Esophagus (tissue), 2 donors: ENCODE results near the gene PCNX2. TPM values are rescaled to one million over a fixed set of nuclear protein-coding genes. Genes with fewer than 3 reads are reported as not detected.

ENCODE experiments used
- H3K27ac ChIP-seq, 2 donors: one replicate each; pipeline ENCODE4 v1.5.1; 2013; ENCODE audit warnings: low read depth in 2 of 2, mild to moderate bottlenecking in 2 of 2, inconsistent platforms in 1 of 2, low read length in 1 of 2, moderate library complexity in 1 of 2
- H3K27me3 ChIP-seq, 2 donors: one replicate each; pipeline ENCODE4 v1.6.1; 2013; ENCODE audit warnings: low read length in 2 of 2, control low read depth in 1 of 2, mild to moderate bottlenecking in 1 of 2; ENCODE audit not compliant: insufficient read depth in 2 of 2, control insufficient read depth in 1 of 2
- H3K36me3 ChIP-seq, 2 donors: one replicate each; pipeline ENCODE4 v1.6.1; 2013; ENCODE audit warnings: low read length in 1 of 2; ENCODE audit not compliant: control insufficient read depth in 2 of 2, insufficient read depth in 2 of 2
- H3K4me1 ChIP-seq, 2 donors: one replicate each; pipeline ENCODE4 v1.6.1; 2013; ENCODE audit warnings: low read length in 1 of 2; ENCODE audit not compliant: control insufficient read depth in 2 of 2, insufficient read depth in 2 of 2
- H3K4me3 ChIP-seq, 2 donors: one replicate each; pipeline ENCODE4 v1.5.1; 2013; ENCODE audit warnings: low read length in 2 of 2, mild to moderate bottlenecking in 2 of 2, low read depth in 1 of 2, moderate library complexity in 1 of 2
- H3K9me3 ChIP-seq, 2 donors: one replicate each; pipeline ENCODE4 v1.6.1; 2013; ENCODE audit warnings: mild to moderate bottlenecking in 2 of 2, low read depth in 1 of 2, low read length in 1 of 2, moderate library complexity in 1 of 2; ENCODE audit not compliant: control insufficient read depth in 2 of 2, insufficient read depth in 1 of 2
- WGBS, 2 donors: extraction: QIAGEN DNeasy Blood & Tissue Kit; methylation state at CpG; one replicate each; pipeline ENCODE4 v1.1.7; 2013; 5-methylcytosine and 5-hydroxymethylcytosine counted together
- polyA plus RNA-seq, 2 donors: library from polyadenylated mRNA; stranded (reverse); fragments of 200-250 nt; gene quantifications; one replicate each; pipeline ENCODE4 v1.2.3, GENCODE V29; 2013
- donor health status: healthy with polysubstance abuse.
- donor health status: Bipolar disorder and iron deficiency.

The PCNX2 gene
- polyA plus RNA-seq, 2 donors = 3.2 to 4.3 TPM

GRCh38 chr1:233333086-233333485, 37.6 kb upstream of the PCNX2 start:
- Histone ChIP-seq H3K4me1 (peaks cover 4 to 6% of the 10 kb centered on the region in 2 donors), H3K9me3 (no peaks in the 10 kb centered on the region), H3K4me3 (no peak overlapping the region), H3K27ac (no peak overlapping the region), H3K36me3 (no peaks in the 10 kb centered on the region), H3K27me3 (no peaks in the 10 kb centered on the region)
- 87 to 94% methylated on average over 1 of the region's 1 CpG for WGBS, 2 donors

DNA sequence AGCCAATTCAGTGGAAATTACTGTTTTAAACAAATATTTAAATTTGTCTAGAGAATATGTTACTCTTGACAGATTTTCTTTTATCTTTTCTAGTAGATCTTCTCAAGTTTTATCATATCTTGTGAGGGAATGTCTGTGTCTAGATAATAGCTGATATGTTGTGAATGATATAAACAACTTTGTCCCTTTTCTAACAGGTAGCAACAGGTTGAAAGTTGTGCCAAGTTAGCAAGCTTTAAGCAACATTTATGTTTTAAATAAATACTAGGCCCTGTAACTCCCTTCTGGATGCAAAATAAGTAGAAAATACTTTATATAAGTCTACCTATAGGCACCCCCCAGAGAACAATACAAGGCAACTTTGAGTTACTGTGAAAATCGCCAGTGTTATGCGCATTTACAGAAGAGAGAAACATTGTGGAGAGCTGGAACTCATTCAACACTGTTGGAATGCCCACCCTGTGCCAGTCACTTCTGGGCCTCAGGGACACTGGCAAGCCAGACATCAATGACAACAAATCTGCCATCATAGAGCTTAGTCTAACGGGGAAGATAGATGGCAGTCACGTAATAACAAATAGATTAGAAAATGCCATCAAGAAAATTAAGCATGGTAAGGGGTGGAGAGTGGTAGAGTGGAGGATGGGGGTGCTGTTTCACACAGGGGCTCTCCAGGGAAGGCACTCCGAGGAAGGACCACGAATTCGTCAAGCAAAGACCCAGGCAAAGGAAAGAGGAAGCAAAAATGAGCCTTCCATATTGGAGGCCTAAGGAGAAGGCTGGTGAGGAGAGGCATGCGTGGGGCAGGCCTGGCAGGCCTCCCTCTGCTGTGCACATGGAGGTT, 36.4 kb upstream of the PCNX2 start:
- no peak overlapping the region for H3K27ac ChIP-seq
- 69 to 81% methylated on average over 8 of the region's 8 CpGs for WGBS, 2 donors
- H3K27me3 ChIP-seq = no peaks in the 10 kb centered on the region

GRCh38 chr1:233328142-233328921, 32.8 kb upstream of the PCNX2 start:
- peak overlapping the region in 1 of 2 donors; percentile 67 for H3K27ac ChIP-seq
- no peaks in the 10 kb centered on the region for H3K27me3 ChIP-seq
- H3K9me3 ChIP-seq = no peaks in the 10 kb centered on the region
- peaks cover 4 to 6% of the 10 kb centered on the region in 2 donors for H3K4me1 ChIP-seq
- H3K4me3 ChIP-seq = peak overlapping the region; percentile 65 to 80
- no peaks in the 10 kb centered on the region for H3K36me3 ChIP-seq
- 1% methylated on average over 77 to 96 of the region's 96 CpGs for WGBS, 2 donors

More for the DNA sequence above, 36.4 kb upstream of the PCNX2 start:
- no peaks in the 10 kb centered on the region for H3K36me3 ChIP-seq
- H3K4me3 ChIP-seq = no peak overlapping the region
- H3K4me1 ChIP-seq = peaks cover 4 to 6% of the 10 kb centered on the region in 2 donors
- no peaks in the 10 kb centered on the region for H3K9me3 ChIP-seq

DNA sequence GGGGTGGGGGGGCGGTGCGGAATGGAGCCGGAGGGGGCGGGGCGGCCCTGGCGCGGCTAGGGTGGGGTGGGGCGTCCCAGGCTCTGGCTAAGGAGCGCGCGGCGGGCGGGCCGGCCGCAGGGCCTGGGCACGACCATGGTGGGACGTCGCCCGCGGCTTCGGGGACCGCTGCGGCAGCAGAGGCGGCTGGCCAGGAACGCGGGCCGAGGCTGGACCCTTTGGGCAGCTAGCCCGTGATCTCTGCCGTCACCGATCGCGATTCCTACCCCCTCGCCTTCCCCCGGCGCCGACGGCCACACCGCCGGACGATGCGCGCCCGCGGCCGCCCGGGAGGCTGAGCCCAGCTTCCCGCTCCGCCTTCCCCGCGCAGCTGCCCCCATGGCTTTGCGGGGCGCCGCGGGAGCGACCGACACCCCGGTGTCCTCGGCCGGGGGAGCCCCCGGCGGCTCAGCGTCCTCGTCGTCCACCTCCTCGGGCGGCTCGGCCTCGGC, 32.2 kb upstream of the PCNX2 start, which contains the start of gene MAP3K21:
MAP3K21 (plus strand) TSS at position 74 of the 491 bp plus-strand sequence; CDS start at position 379, 305 bp downstream.
- peak within 1 kb of the TSS; percentile 65 to 80 for H3K4me3 ChIP-seq
- H3K4me1 ChIP-seq = peaks cover 4 to 6% of the 10 kb centered on the region in 2 donors
- H3K9me3 ChIP-seq = no peaks in the 10 kb centered on the region
- H3K27ac ChIP-seq = peak within 1 kb of the TSS; percentile 24 to 67
- H3K36me3 ChIP-seq = no peaks in the 10 kb centered on the region
- WGBS, 2 donors = 1% methylated on average over 31 to 68 of the region's 68 CpGs
- no peaks in the 10 kb centered on the region for H3K27me3 ChIP-seq

DNA sequence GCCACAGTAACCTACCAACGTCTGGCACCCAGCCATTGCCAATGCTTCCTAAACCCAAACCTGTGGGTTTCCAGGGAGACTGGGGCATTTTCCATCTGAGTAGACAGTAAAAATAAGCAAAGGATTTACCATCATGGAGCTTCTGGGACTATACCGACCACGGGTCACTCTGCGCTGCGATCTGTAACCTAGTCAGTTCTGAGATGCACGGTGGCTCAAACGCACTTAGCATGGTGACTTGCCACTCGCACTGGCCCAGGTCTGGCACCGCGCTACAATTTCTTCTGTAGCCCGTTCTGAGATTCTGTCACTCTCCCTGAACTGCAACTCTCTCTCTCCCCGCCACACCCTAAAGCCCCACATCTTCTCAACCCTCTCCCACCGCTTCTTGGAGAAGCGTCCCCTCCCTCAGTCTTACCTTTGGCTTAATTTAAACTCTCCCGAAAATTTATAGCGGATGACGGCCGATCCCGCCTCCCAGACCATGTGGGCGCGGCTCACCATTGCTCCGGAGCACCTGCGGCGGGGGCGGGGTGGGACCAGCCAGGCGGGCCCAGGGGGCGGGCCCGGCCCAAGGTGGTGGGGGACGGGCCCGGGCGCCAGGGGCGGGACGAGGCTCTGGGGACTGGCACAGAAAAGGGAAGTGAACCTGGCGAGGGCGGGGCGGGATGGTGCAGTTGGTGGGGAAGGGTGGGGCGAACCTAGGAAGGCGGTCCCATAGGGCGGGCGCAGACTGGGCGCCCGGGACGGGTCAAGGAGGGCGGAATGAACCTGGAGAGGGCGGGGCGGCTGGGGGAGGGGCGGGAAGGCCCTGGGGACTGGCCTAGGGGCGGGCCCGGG, 31.5 kb upstream of the PCNX2 start:
- H3K9me3 ChIP-seq = no peaks in the 10 kb centered on the region
- H3K4me3 ChIP-seq = peak overlapping the region; percentile 34 to 65
- H3K27me3 ChIP-seq = no peaks in the 10 kb centered on the region
- WGBS, 2 donors = 2 to 4% methylated on average over 36 to 48 of the region's 49 CpGs
- no peaks in the 10 kb centered on the region for H3K36me3 ChIP-seq
- peaks cover 4 to 6% of the 10 kb centered on the region in 2 donors for H3K4me1 ChIP-seq
- H3K27ac ChIP-seq = peak overlapping the region; percentile 24 to 58

DNA sequence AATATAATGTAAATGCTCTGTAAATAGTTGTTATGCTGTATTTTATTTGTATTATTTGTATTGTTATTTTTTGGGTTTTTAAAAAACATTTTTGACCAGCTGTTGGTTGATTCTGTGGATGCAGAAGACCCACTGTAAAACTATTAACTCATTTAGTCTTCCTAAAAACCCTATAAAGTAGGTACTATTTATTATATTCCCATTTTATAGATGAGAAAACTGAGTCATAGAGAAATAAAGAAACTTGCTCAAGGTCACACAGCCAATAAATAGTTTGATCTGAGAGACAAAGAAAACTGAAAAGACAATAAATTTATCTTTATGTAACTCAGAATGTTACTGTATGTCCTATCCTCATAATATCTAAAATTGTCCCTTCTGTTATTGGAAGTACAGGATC, 30.8 kb upstream of the PCNX2 start:
- Histone ChIP-seq H3K27ac (no peak overlapping the region), H3K27me3 (no peaks in the 10 kb centered on the region), H3K4me3 (no peak overlapping the region)

DNA sequence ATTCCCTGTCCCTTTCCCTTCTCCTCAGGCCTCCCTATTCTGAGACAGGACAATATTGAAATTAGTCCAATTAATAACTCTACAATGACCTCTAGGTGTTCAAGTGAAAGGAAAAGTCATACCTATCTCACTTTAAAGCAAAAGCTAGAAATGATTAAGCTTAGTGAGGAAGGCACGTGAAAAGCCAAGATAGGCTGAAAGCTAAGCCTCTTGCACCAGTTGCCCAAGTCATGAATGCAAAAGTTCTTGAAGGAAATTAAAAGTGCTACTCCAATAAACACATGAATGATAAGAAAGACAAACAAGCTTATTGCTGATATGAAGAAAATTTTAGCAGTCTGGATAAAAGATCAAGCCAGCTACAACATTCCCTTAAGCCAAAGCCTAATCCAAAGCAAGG, 28.2 kb upstream of the PCNX2 start:
- no peak overlapping the region for H3K27ac ChIP-seq
- H3K4me3 ChIP-seq = no peak overlapping the region
- peaks cover 2% of the 10 kb centered on the region in 2 donors for H3K4me1 ChIP-seq
- no peaks in the 10 kb centered on the region for H3K9me3 ChIP-seq
- no peaks in the 10 kb centered on the region for H3K36me3 ChIP-seq
- no peaks in the 10 kb centered on the region for H3K27me3 ChIP-seq
- 63 to 86% methylated on average over 1 of the region's 1 CpG for WGBS, 2 donors

More for the DNA sequence above, 30.8 kb upstream of the PCNX2 start:
- H3K9me3 ChIP-seq = no peaks in the 10 kb centered on the region
- no peaks in the 10 kb centered on the region for H3K36me3 ChIP-seq
- H3K4me1 ChIP-seq = peaks cover 4 to 6% of the 10 kb centered on the region in 2 donors

DNA sequence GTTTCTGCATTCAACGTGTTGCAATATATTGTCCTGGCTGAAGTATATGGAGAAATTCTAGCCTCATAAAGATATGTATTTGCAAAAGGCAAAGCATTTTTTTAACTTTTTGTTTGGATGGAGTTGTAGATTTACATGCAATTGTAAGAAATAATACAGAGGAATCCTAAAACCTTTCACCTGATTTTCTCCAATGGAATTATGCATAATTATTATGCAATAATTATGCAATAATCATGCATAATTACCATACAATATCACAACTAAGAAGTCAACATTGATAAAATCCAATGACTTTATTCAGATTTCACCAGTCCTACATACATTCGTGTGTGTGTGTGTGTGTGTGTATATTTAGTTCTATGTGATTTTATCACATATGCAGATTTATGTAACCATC, 24.5 kb upstream of the PCNX2 start:
- Histone ChIP-seq H3K9me3 (no peaks in the 10 kb centered on the region), H3K27ac (no peak overlapping the region), H3K27me3 (no peaks in the 10 kb centered on the region), H3K4me1 (no peaks in the 10 kb centered on the region), H3K4me3 (no peak overlapping the region), H3K36me3 (no peaks in the 10 kb centered on the region)
- WGBS, 2 donors = 81 to 85% methylated on average over 2 of the region's 2 CpGs

DNA sequence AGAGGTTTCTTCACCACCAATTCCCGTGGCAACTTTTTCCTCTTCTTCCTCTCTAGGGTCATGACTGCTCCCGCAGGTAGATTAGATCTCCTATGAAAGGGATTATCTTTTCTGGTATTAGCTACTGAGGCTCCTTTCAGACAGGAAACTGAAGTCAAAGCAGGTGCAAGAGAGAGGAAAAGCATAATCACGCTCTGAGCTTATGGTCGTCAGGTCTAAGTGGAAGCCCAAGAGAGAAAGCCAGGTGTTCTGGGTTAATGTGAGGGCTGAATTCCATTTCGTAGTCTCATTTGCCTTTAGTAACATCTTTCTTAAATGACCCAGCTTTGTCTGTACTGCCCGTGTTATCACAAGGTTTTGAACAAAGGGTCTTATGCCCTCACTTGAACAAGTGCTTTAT, 23.7 kb upstream of the PCNX2 start:
- Histone ChIP-seq H3K27ac (no peak overlapping the region), H3K4me1 (no peaks in the 10 kb centered on the region), H3K27me3 (no peaks in the 10 kb centered on the region), H3K9me3 (no peaks in the 10 kb centered on the region), H3K36me3 (no peaks in the 10 kb centered on the region), H3K4me3 (no peak overlapping the region)
- 69 to 70% methylated on average over 6 of the region's 6 CpGs for WGBS, 2 donors
